ENCODE measurements around the gene LRRIQ4. TPM values are rescaled to one million over a fixed set of nuclear protein-coding genes. Genes with fewer than 3 reads are reported as not detected.

LRRIQ4 gene
- total and polyA plus RNA-seq, 8 donors, result 4.6 TPM; not detected in 7

- Histone ChIP-seq H3K27ac (no peak overlapping the region), H3K4me3 (no peak overlapping the region), H3K9me3 (no peaks in the 10 kb centered on the region), H3K4me1 (peaks cover 24 to 35% (median 26%) of the 10 kb centered on the region in 4 donors), H3K36me3 (no peaks in the 10 kb centered on the region), H3K27me3 (no peaks in the 10 kb centered on the region)
- 38 to 57% (median 39%) methylated on average over 2 of the region's 2 CpGs for WGBS, 5 donors
- intact Hi-C loops (cut with DNase I; ENCODE audit: low total_unique reads), result no loop called here
- no peak for TF ChIP-seq POLR2A (IDR thresholded peaks at IDR 0.05)
- TF ChIP-seq EP300 (IDR thresholded peaks at IDR 0.05), result no peak
- TF ChIP-seq CTCF (IDR thresholded peaks at IDR 0.05), result no peak
- TF ChIP-seq POLR2AphosphoS5 (IDR thresholded peaks at IDR 0.05), result no peak
- DNase-seq, result no peak
These were observed 3.4 kb upstream of the LRRIQ4 start for GRCh38 chr3:169809230-169809795.

DNA sequence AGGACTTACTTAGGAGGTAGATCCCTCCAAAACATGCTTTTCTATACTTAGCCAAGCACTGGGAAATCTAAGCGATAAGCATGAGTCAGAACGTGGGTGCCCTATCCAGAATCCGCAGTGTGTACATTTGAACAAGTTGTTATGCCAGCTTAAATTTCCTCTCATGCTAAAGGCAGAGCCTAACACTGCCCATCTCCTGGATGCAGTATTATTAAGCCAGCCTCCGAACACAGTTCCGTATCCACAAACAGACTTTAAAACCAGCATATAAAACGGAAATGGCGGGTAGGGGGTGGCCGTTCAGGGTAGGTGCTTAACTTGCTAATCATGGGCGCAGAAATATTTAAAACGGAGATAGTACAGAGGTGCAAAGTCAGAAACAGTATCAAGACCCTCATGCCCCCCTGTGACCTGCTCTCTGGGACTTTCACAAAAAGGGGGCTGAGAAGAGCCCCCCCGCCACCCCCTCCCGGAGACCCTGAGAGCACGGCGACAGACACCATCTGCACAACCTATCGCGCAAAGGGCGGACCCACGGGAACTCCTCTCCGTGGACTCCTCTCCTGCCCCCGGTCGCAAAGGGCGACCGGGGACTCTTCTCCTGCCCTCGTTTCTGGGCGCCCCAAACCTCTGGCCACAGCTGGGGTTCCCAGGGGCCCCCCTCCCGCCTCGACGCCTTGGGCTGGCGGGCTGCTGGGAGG, 889 bp upstream of the LRRIQ4 start:
- H3K4me3 ChIP-seq, result peak overlapping the region; percentile 59 to 77 (median 66)
- peak overlapping the region; percentile 29 to 83 (median 68) for H3K27ac ChIP-seq
- WGBS, 5 donors, result 1 to 10% (median 4%) methylated on average over 17 to 29 of the region's 29 CpGs

DNA sequence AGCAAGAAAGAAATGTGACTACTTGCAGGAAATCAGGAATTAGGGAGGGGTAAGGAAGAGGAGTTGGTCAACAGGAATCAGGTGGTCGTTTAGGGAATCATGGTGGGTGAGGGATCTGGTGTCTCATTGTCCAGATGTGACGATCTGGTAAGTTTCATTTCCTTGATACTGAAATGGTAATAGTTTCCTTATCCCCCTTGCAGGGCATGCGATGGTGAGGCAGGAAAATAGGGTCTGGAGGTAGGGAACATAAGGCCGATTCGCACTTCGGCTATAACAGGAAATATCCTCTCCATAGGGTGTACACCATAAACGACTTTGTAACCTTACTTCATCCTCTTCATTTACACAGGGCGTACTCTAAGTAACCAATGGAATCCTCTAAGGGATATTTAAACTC, 608 bp downstream of the LRRIQ4 start:
- Histone ChIP-seq H3K27ac (peak overlapping the region in 2 of 5 donors; percentile 68 to 81), H3K4me3 (peak overlapping the region; percentile 59 to 77 (median 66)), H3K4me1 (peaks cover 24 to 35% (median 26%) of the 10 kb centered on the region in 4 donors), H3K36me3 (no peaks in the 10 kb centered on the region), H3K9me3 (peaks cover 0 to 8% (median 4%) of the 10 kb centered on the region in 4 donors), H3K27me3 (no peaks in the 10 kb centered on the region)
- 50 to 75% (median 59%) methylated on average over 8 of the region's 8 CpGs for WGBS, 5 donors
- intact Hi-C loops (cut with DNase I; ENCODE audit: low total_unique reads), result no loop called here
- no peak for TF ChIP-seq POLR2A (IDR thresholded peaks at IDR 0.05)
- TF ChIP-seq EP300 (IDR thresholded peaks at IDR 0.05), result no peak
- no peak for TF ChIP-seq CTCF (IDR thresholded peaks at IDR 0.05)
- no peak for TF ChIP-seq POLR2AphosphoS5 (IDR thresholded peaks at IDR 0.05)
- DNase-seq, result no peak

More for the DNA sequence above, 889 bp upstream of the LRRIQ4 start:
- Histone ChIP-seq H3K9me3 (peaks cover 0 to 8% (median 4%) of the 10 kb centered on the region in 4 donors), H3K36me3 (no peaks in the 10 kb centered on the region), H3K4me1 (peaks cover 24 to 35% (median 26%) of the 10 kb centered on the region in 4 donors), H3K27me3 (no peaks in the 10 kb centered on the region)
- TF ChIP-seq POLR2AphosphoS5 (IDR thresholded peaks at IDR 0.05) (peak in 1 of 3 donors; percentile 41), CTCF (IDR thresholded peaks at IDR 0.05) (no peak), POLR2A (IDR thresholded peaks at IDR 0.05) (no peak), EP300 (IDR thresholded peaks at IDR 0.05) (no peak)
- peak in 1 of 2 donors; percentile 64 for DNase-seq
- intact Hi-C loops (cut with DNase I; ENCODE audit: low total_unique reads), result no loop called here

GRCh38 chr3:169813757-169814517, 1.3 kb downstream of the LRRIQ4 start:
- Histone ChIP-seq H3K4me3 (peak overlapping the region; percentile 59 to 77 (median 66)), H3K27ac (no peak overlapping the region), H3K9me3 (peaks cover 0 to 8% (median 4%) of the 10 kb centered on the region in 4 donors), H3K4me1 (peaks cover 24 to 35% (median 26%) of the 10 kb centered on the region in 4 donors), H3K27me3 (no peaks in the 10 kb centered on the region), H3K36me3 (no peaks in the 10 kb centered on the region)
- 61 to 72% (median 65%) methylated on average over 27 of the region's 27 CpGs for WGBS, 5 donors
- no peak for TF ChIP-seq EP300 (IDR thresholded peaks at IDR 0.05)
- no peak for TF ChIP-seq POLR2AphosphoS5 (IDR thresholded peaks at IDR 0.05)
- TF ChIP-seq POLR2A (IDR thresholded peaks at IDR 0.05), result no peak
- TF ChIP-seq CTCF (IDR thresholded peaks at IDR 0.05), result peak in 3 of 7 experiments; percentile 18 to 29 (median 25)
- DNase-seq, result peak; percentile 46 to 68
- intact Hi-C loops (cut with DNase I; ENCODE audit: low total_unique reads), result no loop called here
